GM18858 (cell line): ENCODE data around the gene CAPN11.
"Not testable (repeated sequence)": the region's sequence is repeated elsewhere in the genome, so short reads cannot be mapped to it uniquely, and the experiment has no call there.

Experiments
- ATAC-seq: cut with Tn5 transposase; IDR thresholded peaks from one replicate; pipeline ENCODE4 v1.9.1; 2021; ENCODE audit not compliant: unreplicated experiment

CAPN11 gene

DNA sequence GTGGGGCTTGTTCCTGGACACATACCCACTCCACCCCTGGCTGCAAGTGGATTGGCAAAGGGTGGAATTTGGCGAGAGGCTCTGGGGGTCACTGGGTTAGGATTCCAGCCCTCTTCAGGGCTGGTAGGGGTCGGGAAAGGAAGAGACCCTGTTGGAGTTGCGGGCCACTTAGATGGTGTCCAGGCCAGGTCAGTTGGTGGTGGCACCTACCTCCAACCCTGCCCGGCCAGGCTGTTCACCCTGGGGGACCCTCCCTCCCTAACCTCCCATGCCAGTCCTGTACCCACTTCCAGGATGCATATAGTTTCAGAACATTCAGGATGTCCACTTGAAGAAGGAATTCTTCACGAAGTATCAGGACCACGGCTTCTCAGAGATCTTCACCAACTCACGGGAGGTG, 21.0 kb downstream of the CAPN11 start:
- no peak for ATAC-seq

GRCh38 chr6:44180406-44180805, 21.8 kb downstream of the CAPN11 start:
- no peak for ATAC-seq

DNA sequence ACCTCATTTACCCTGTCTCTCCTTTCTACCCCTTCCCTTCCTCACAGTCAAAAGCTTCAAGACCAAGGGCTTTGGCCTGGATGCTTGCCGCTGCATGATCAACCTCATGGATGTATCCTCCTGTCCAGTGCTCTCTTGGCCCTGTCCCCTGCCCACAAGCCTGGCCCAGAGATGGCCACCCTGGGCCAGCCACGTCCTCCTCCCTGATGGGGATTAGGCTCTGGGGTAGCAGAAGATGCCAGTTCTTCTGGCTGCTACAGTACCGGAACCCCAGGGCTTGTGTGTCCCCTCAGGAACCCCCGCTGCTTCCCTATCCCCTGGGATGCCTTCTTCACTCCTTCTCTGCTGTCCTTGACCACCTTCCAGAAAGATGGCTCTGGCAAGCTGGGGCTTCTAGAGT, 22.3 kb downstream of the CAPN11 start:
- no peak for ATAC-seq

GRCh38 chr6:44181784-44182183, 23.2 kb downstream of the CAPN11 start:
- ATAC-seq = not testable (repeated sequence)

- no peak for ATAC-seq
Observed at GRCh38 chr6:44182911-44183390, 24.3 kb downstream of the CAPN11 start.

- no peak for ATAC-seq
Observed at GRCh38 chr6:44183783-44184182, 25.2 kb downstream of the CAPN11 start.

DNA sequence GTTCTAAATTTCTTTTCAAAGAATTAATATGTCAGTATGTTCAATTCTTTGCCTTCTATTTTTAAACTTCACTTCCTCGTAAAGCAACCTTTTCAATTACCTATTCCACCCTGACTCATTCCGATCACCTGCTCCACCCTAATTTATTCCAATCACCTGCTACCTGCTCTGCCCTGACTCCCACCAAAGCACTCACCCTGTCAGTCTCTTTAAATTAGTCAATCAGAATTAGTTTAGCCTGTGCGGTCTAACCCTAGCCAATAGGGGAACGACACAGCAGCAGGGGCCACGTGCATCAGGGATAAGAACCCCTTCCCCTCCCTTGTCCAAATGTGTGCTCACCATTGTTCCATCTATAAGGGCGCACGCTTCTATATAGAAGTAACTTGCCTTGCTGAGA, 26.7 kb downstream of the CAPN11 start:
- ATAC-seq = not testable (repeated sequence)

DNA sequence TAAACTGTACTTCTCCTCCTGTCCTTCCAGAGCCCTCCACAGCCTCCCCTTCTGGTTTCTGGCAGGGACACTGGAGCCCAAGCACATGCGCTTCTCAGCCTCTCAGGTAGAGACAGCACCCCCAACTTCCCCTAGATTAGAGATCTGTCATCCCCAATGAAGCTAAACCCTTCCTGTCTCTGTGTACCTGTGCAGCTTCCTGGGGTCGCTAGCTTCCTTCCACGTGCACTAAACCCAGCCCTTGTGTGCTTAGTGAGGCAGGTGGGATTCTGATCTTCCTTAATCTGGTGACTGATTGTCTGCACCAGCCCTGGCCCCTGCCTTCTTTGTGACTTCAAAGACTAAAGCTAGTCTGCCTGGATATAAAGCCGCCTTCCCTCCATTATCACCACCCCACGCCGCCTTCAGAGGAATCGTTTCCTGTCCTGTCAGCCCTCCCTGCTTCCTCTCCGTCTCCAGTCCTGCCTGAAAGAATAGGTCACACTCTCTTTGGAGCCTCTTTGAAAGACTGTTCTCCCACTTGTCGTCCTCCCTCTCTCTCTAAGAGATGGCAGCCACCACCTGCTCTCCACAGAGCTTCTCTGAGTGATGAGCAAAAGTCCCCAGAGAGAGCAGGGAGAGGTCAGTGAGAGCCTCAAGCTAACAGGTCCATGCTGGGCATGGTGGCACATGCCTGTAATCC, 27.5 kb downstream of the CAPN11 start:
- no peak for ATAC-seq

GRCh38 chr6:44186635-44187025, 28.0 kb downstream of the CAPN11 start:
- ATAC-seq = no peak

DNA sequence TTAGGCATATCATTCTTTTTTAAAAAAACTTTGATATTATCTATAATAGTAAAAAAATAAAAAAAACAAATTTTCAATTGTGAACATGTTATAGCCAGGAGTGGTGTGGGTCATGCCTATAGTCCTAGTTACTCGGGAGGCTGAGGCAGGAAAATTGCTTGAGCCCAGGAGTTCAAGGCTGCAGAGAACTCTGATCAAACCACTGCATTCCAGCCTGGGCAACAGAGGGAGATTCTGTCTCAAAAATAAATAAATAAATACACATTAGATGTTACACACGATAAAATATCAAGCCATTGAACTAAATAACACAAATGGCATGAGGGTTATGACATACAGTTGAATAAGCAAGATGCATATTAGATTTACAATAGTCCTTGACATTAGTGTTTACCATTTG, 30.2 kb downstream of the CAPN11 start:
- ATAC-seq = no peak

- ATAC-seq = no peak
Observed at GRCh38 chr6:44189257-44189656, 30.6 kb downstream of the CAPN11 start.

DNA sequence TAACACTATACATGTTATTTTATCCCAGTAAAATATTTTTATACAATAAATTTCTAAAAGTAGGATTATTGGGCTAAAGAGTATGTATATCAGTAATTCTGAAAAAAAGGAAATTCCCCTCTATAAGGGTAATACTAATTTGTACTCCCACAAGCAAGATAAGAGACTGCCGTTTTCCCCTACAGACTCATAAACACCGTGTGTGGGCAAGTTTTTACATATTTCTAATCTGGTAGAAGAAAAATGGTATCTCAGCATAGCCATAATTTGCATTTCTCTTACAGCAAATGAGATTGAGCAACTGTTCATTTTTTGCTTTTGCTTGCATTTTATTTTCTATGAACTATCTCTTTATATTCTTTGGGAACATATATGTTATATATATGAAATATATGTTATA, 32.1 kb downstream of the CAPN11 start:
- peak; percentile 53 for ATAC-seq

- no peak for ATAC-seq
Observed at GRCh38 chr6:44192428-44193041, 33.9 kb downstream of the CAPN11 start.

DNA sequence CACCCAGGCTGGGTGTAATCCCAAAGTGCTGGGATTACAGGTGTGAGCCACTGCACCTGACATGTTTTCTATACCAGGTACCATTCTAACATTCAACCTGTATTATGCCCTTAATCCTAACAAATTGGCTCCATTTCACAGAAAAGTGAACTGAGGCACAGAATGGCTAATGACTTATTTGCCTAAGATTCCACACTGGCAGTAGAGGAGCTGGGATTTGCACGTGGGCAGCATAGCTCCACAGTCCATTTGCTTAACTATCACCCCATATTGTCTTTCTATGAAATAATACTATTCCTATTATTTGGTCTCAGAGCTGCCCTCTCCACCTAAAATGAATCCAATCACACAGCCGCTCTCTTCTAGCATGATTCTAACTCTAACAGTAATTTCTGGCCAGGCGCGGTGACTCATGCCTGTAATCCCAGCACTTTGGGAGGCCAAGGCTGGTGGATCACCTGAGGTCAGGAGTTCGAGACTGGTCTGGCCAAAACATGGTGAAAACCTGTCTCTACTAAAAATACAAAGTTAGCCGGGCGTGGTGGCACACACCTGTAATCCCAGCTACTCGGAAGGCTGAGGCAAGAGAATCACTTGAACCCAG, 34.8 kb downstream of the CAPN11 start:
- no peak for ATAC-seq

DNA sequence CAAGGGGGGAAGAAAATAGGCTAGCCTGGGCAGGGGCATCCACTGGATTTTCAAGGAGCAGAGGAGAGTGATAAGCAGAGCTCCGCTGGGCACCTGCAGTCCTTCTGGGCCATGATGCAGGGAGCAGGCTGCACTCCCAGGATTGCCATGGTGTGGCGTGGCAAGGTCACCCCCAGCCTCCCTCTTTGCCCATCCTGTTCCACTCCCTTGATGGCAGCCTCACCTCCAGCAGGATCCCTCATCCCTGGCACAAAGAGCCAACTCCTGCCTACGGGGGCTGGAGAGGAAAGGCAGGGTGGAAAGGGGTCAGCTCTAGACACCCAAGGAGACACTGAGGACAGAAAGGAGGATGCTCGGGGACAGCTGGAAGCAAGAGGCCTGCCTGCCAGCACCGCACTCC, 35.7 kb downstream of the CAPN11 start:
- no peak for ATAC-seq

DNA sequence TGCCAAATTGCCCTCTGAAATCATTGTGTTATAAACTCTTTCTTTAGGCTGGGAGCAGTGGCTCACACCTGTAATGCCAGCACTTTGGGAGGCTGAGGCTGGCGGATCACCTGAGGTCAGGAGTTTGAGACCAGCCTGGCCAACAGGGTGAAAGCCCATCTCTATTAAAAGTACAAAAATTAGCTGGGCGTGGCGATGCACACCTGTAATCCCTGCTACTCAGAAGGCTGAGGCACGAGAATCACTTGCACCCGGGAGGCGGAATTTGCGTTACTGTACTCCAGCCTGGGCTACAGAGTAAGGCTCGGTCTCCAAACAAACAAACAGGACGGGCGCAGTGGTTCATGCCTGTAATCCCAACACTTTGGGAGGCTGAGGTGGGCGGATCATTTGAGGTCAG, 37.7 kb downstream of the CAPN11 start:
- not testable (repeated sequence) for ATAC-seq

DNA sequence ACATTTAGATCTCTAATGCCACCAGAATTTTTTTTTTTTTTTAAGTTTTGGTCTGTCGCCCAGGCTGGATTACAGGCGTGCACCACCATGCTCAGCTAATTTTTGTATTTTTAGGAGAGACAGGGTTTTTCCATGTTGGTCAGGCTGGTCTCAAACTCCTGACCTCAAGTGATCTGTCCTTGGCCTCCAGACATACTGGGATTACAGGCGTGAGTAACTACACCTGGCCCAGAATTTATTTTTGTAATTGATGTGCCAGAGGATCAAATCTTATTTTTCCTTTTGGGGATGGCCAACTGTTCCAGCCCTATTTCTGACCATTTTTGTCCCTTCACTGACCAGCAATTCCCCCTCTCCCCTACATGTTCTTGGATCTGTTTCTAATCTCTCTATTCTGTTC, 40.1 kb downstream of the CAPN11 start:
- ATAC-seq = no peak

DNA sequence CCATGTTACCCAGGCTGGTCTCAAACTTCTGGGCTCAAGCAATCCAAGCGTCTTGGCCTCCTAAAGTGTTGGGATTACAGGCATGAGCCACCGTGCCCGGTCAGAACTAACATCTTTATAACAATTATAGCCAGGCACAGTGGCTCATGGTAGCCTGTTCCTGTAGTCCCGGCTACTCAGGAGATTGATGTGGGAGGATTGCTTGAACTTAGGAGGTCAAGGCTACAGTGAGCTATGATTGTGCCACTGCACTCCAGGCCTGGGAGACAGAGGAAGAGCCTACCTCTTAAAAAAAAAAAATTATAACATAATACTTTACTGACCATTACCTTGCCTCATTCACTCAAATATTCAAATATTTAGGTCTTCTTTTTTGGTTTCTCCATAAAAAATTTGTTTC, 41.3 kb downstream of the CAPN11 start:
- no peak for ATAC-seq

DNA sequence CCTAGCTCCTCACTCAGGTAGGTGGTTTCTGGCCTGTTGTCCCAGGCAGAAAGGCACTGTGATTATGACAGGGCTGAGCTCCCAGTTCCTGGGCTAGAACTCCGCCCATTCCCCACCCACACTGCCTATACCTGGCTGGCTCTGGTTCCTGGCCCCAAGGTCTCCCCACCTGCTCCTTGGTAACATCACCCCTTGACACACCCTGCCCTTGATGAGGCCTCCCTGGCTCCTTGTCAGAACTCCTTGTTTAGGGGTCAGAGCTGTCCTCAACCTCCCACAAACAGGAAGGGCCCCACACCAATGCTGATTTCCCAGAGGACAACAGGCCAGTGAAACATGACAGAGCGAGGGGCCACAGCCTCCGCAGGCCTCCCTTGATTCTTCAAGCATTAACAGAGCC, 42.6 kb downstream of the CAPN11 start:
- ATAC-seq = no peak

DNA sequence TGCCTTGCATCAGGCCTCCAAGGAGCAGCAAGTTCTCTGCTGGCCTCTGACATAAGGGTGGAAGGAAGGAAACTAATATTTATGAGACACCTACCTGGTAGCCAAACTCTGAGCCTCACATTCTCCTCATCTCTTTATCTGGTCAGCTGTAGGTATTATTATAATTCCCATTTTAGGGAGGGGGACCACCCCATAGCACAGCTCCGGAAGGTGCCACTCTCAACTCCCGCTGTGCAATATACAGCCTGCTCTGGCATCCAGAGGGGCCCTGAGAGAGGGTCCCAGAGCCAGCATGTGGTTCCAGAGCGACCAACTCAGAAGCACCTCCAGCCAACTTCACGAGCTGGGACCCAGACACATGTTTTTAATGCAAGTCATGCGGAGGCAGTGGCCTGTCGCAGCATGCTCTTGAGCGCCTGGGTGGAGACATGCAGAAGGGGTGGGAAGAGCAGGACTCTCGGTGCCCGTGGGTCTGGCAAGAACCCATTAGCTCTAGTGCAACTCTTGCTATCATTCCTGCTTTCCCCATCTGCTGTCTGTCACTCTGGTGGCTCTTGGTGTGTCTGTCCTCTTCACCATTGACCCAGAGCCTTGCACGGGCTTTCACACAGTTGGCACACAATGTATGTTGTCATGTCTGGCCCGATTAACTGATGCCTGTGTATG, 43.2 kb downstream of the CAPN11 start:
- ATAC-seq = no peak

GRCh38 chr6:44202332-44202971, 43.8 kb downstream of the CAPN11 start:
- ATAC-seq = no peak
